ENCODE results near the gene BMP6. TPM values are rescaled to one million over a fixed set of nuclear protein-coding genes. Genes with fewer than 3 reads are reported as not detected.

BMP6 gene
- total and polyA plus RNA-seq, 2 experiments from 2014 or later = 0.84 to 2.8 TPM

- H3K4me1 ChIP-seq (ENCODE audit: insufficient read depth) = no peaks in the 10 kb centered on the region
- H3K4me2 ChIP-seq = no peak overlapping the region
- no peak overlapping the region for H3K27ac ChIP-seq (ENCODE audit: low read depth)
- no peaks in the 10 kb centered on the region for H3K27me3 ChIP-seq (ENCODE audit: insufficient read depth)
- Mint-ChIP-seq H3K36me3 (ENCODE audit: low read depth) (peaks cover 43% of the 10 kb centered on the region), H3K27me3 (ENCODE audit: insufficient read depth, low read depth, poor library complexity) (peaks cover 2% of the 10 kb centered on the region), H3K4me1 (no peaks in the 10 kb centered on the region), H3K9me3 (no peaks in the 10 kb centered on the region; the same call in 2 of the 3 replicates), H3K27ac (no peak overlapping the region), H3K4me3 (no peak overlapping the region)
- H4K20me1 ChIP-seq (replicated peaks; ENCODE audit: insufficient read depth) = no peaks in the 10 kb centered on the region; the same call in 1 of the 2 replicates
- no peak overlapping the region for H2AFZ ChIP-seq
- no peak overlapping the region for H3K4me3 ChIP-seq
- no peak for DNase-seq (ENCODE audit: low spot score)
- H3K79me2 ChIP-seq (replicated peaks; ENCODE audit: insufficient read depth) = no peaks in the 10 kb centered on the region
- H3K36me3 ChIP-seq (ENCODE audit: insufficient read depth) = peaks cover 32% of the 10 kb centered on the region
- no peaks in the 10 kb centered on the region for H3F3A ChIP-seq (replicated peaks; ENCODE audit: low read depth)
- no peak for TF ChIP-seq CTCF (conservative IDR thresholded peaks at IDR 0.05; ENCODE audit: low read depth in 2 of 2)
- no peak for TF ChIP-seq EZH2phosphoT487 (IDR thresholded peaks at IDR 0.05; ENCODE audit: unreplicated experiment)
- TF ChIP-seq POLR2AphosphoS5 (IDR thresholded peaks at IDR 0.05; ENCODE audit: low read depth) = no peak
- no peak for TF ChIP-seq STAT1 (IDR thresholded peaks at IDR 0.05; ENCODE audit: unreplicated experiment)
- no peak for TF ChIP-seq ZNF462 (CRISPR knock-in tag; IDR thresholded peaks at IDR 0.05)
- TF ChIP-seq ETS1 (IDR thresholded peaks at IDR 0.05) = no peak
- no peak for TF ChIP-seq EZH2 (IDR thresholded peaks at IDR 0.05; ENCODE audit: low read depth, unreplicated experiment)
- no peak for TF ChIP-seq ZNF331 (CRISPR knock-in tag; IDR thresholded peaks at IDR 0.05; ENCODE audit: low read depth)
- TF ChIP-seq CREB1 (CRISPR knock-in tag; IDR thresholded peaks at IDR 0.05; ENCODE audit: low read depth) = no peak
- TF ChIP-seq REST (IDR thresholded peaks at IDR 0.05; ENCODE audit: unreplicated experiment) = no peak
- TF ChIP-seq NANOG (IDR thresholded peaks at IDR 0.05; ENCODE audit: borderline replicate concordance) = no peak
- no peak for ATAC-seq
- H3K9me2 ChIP-seq (ENCODE audit: insufficient read depth) = 0 out of 2 replicates have a peak, but pooled peaks cover 6% of the 10 kb centered on the region
Measured at GRCh38 chr6:7879579-7879978, 153.7 kb downstream of the BMP6 start.
